ENCODE measurements around the gene SORCS2.

The SORCS2 gene

GRCh38 chr4:7441201-7441600 is 248.9 kb downstream of the SORCS2 start:
- POLR2A ChIA-PET = no interaction called here
- TF ChIP-seq PKNOX1 (IDR thresholded peaks at IDR 0.05) (no peak), TARDBP (IDR thresholded peaks at IDR 0.05) (no peak), BHLHE40 (IDR thresholded peaks at IDR 0.05; ENCODE audit: borderline replicate concordance) (no peak), ZNF384 (IDR thresholded peaks at IDR 0.05) (no peak), SP1 (IDR thresholded peaks at IDR 0.05) (no peak), L3MBTL2 (conservative IDR thresholded peaks at IDR 0.05) (no peak), CTBP1 (IDR thresholded peaks at IDR 0.05; ENCODE audit: borderline replicate concordance) (no peak), HDGF (IDR thresholded peaks at IDR 0.05; ENCODE audit: borderline replicate concordance) (no peak), LEF1 (IDR thresholded peaks at IDR 0.05; ENCODE audit: borderline replicate concordance) (no peak), NFRKB (IDR thresholded peaks at IDR 0.05) (no peak), ELF4 (IDR thresholded peaks at IDR 0.05) (no peak), FOXA1 (IDR thresholded peaks at IDR 0.05) (no peak), FOXK2 (IDR thresholded peaks at IDR 0.05) (no peak), FOXM1 (IDR thresholded peaks at IDR 0.05; ENCODE audit: borderline replicate concordance) (no peak), ARNT (IDR thresholded peaks at IDR 0.05) (no peak), SUZ12 (IDR thresholded peaks at IDR 0.05) (no peak)
- DNase-seq (ENCODE audit: extremely low spot score) = no peak
- CTCF ChIA-PET = no interaction called here

- DNase-seq (ENCODE audit: extremely low spot score) = no peak
- CTCF ChIA-PET = no interaction called here
- no peak for TF ChIP-seq SP1 (IDR thresholded peaks at IDR 0.05)
- POLR2A ChIA-PET = no interaction called here
Observed at GRCh38 chr4:7442574-7443162, 250.3 kb downstream of the SORCS2 start.

- DNase-seq (ENCODE audit: extremely low spot score) = no peak
- TF ChIP-seq SP1 (IDR thresholded peaks at IDR 0.05) (no peak), HDGF (IDR thresholded peaks at IDR 0.05; ENCODE audit: borderline replicate concordance) (no peak), ARNT (IDR thresholded peaks at IDR 0.05) (no peak), ZNF384 (IDR thresholded peaks at IDR 0.05) (no peak), FOXK2 (IDR thresholded peaks at IDR 0.05) (no peak), ELF4 (IDR thresholded peaks at IDR 0.05) (no peak)
- ChIA-PET CTCF (no interaction called here), POLR2A (no interaction called here)
Observed at GRCh38 chr4:7444314-7444713, 252.0 kb downstream of the SORCS2 start.

- CTCF ChIA-PET = no interaction called here
- DNase-seq (ENCODE audit: extremely low spot score) = no peak
- POLR2A ChIA-PET = no interaction called here
- TF ChIP-seq TARDBP (IDR thresholded peaks at IDR 0.05) = no peak
- TF ChIP-seq FOXA1 (IDR thresholded peaks at IDR 0.05) = no peak
- TF ChIP-seq CTBP1 (IDR thresholded peaks at IDR 0.05; ENCODE audit: borderline replicate concordance) = no peak
- TF ChIP-seq ZNF384 (IDR thresholded peaks at IDR 0.05) = no peak
- TF ChIP-seq ARNT (IDR thresholded peaks at IDR 0.05) = no peak
- TF ChIP-seq HDGF (IDR thresholded peaks at IDR 0.05; ENCODE audit: borderline replicate concordance) = no peak
- TF ChIP-seq BHLHE40 (IDR thresholded peaks at IDR 0.05; ENCODE audit: borderline replicate concordance) = no peak
- no peak for TF ChIP-seq NFRKB (IDR thresholded peaks at IDR 0.05)
- TF ChIP-seq FOXM1 (IDR thresholded peaks at IDR 0.05; ENCODE audit: borderline replicate concordance) = no peak
- no peak for TF ChIP-seq PKNOX1 (IDR thresholded peaks at IDR 0.05)
- no peak for TF ChIP-seq LEF1 (IDR thresholded peaks at IDR 0.05; ENCODE audit: borderline replicate concordance)
- no peak for TF ChIP-seq L3MBTL2 (conservative IDR thresholded peaks at IDR 0.05)
- no peak for TF ChIP-seq SP1 (IDR thresholded peaks at IDR 0.05)
- no peak for TF ChIP-seq FOXK2 (IDR thresholded peaks at IDR 0.05)
- TF ChIP-seq SUZ12 (IDR thresholded peaks at IDR 0.05) = no peak
- no peak for TF ChIP-seq ELF4 (IDR thresholded peaks at IDR 0.05)
Observed at GRCh38 chr4:7444731-7445130, 252.4 kb downstream of the SORCS2 start.

- CTCF ChIA-PET = no interaction called here
- DNase-seq (ENCODE audit: extremely low spot score) = no peak
- POLR2A ChIA-PET = no interaction called here
- TF ChIP-seq ZNF384 (IDR thresholded peaks at IDR 0.05) (no peak), BHLHE40 (IDR thresholded peaks at IDR 0.05; ENCODE audit: borderline replicate concordance) (no peak), L3MBTL2 (conservative IDR thresholded peaks at IDR 0.05) (no peak), NFRKB (IDR thresholded peaks at IDR 0.05) (no peak), LEF1 (IDR thresholded peaks at IDR 0.05; ENCODE audit: borderline replicate concordance) (no peak), TARDBP (IDR thresholded peaks at IDR 0.05) (no peak), CTBP1 (IDR thresholded peaks at IDR 0.05; ENCODE audit: borderline replicate concordance) (no peak), SP1 (IDR thresholded peaks at IDR 0.05) (no peak), PKNOX1 (IDR thresholded peaks at IDR 0.05) (no peak), FOXM1 (IDR thresholded peaks at IDR 0.05; ENCODE audit: borderline replicate concordance) (no peak), FOXA1 (IDR thresholded peaks at IDR 0.05) (no peak)
Observed at GRCh38 chr4:7447236-7447635, 254.9 kb downstream of the SORCS2 start.

GRCh38 chr4:7448036-7448435 is 255.7 kb downstream of the SORCS2 start:
- POLR2A ChIA-PET = no interaction called here
- CTCF ChIA-PET = no interaction called here
- TF ChIP-seq CTBP1 (IDR thresholded peaks at IDR 0.05; ENCODE audit: borderline replicate concordance) (no peak), HDGF (IDR thresholded peaks at IDR 0.05; ENCODE audit: borderline replicate concordance) (no peak), FOXA1 (IDR thresholded peaks at IDR 0.05) (no peak), ARNT (IDR thresholded peaks at IDR 0.05) (no peak), SUZ12 (IDR thresholded peaks at IDR 0.05) (no peak), FOXK2 (IDR thresholded peaks at IDR 0.05) (no peak), LEF1 (IDR thresholded peaks at IDR 0.05; ENCODE audit: borderline replicate concordance) (no peak), ZNF384 (IDR thresholded peaks at IDR 0.05) (no peak), PKNOX1 (IDR thresholded peaks at IDR 0.05) (no peak), ELF4 (IDR thresholded peaks at IDR 0.05) (no peak), NFRKB (IDR thresholded peaks at IDR 0.05) (no peak)
- no peak for DNase-seq (ENCODE audit: extremely low spot score)
